ENCODE measurements around the gene GJD3.

- TF ChIP-seq CTCF (conservative IDR thresholded peaks at IDR 0.05) (no peak), ZFX (IDR thresholded peaks at IDR 0.05) (peak; percentile 52; the same call in 1 of the 2 replicates)
Measured at GRCh38 chr17:40363111-40363827, 1.3 kb downstream of the GJD3 start.
